Putamen (tissue), 1 donor: ENCODE results near the gene PPP4R4.
"Not testable (repeated sequence)": the region's sequence is repeated elsewhere in the genome, so short reads cannot be mapped to it uniquely, and the experiment has no call there.

Source experiments
- DNase-seq: peaks from one replicate; pipeline ENCODE4 v3.0.0-alpha.2; 2016; ENCODE audit warnings: low spot score

PPP4R4 gene

GRCh38 chr14:94278731-94279130, 104.6 kb downstream of the PPP4R4 start:
- DNase-seq: no peak

DNA sequence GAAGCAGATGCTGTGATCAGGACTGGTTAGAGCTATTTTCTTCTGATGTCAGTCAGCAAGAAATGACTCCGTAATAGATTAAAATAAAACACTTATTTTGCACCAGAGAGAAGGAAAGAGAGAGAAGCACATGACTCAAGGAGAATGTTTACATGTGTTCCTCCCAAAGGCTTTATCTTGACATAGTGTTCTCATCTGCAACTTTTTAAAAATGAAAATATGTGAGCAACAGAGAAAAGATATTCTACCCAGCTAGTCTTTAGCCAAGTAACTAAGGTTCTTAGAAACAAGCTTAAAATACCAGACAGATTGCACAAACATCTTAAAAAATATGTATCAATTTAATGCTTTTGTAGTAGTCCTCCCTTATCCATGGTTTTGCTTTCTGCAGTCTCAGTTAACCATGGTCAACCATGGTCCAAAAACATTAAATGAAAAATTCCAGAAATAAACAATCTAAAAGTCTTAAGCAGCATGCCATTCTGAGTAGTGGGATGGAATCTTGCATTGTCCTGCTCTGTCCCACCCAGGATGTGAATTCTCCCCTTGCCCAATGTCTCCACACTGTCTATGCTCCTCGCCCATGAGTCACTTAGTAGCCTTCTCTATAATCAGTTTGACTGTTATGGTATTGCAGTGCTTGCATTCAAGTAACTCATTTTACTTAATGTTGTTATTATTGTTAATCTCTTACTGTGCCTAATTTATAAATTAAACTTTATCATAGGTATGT, 109.0 kb downstream of the PPP4R4 start:
- DNase-seq: no peak

- DNase-seq: no peak
These were observed 110.1 kb downstream of the PPP4R4 start for GRCh38 chr14:94284221-94284620.

DNA sequence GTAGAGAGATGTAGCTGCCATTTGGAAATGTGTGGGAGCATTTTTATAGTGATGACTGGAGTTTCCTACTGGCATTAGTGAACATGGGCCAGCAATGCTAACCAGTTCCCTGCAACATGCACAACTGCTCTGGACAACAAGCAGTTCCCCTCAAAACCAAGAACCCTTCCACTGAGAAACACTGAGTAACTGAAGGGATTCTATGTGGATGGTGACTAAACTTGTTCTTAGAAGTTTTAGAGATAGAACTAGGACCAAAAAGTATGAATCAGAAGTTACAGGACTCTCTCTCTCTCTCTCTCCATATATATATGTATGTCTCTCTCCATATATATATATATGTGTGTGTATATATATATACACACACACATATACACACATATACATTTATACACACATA, 111.0 kb downstream of the PPP4R4 start:
- DNase-seq: no peak

DNA sequence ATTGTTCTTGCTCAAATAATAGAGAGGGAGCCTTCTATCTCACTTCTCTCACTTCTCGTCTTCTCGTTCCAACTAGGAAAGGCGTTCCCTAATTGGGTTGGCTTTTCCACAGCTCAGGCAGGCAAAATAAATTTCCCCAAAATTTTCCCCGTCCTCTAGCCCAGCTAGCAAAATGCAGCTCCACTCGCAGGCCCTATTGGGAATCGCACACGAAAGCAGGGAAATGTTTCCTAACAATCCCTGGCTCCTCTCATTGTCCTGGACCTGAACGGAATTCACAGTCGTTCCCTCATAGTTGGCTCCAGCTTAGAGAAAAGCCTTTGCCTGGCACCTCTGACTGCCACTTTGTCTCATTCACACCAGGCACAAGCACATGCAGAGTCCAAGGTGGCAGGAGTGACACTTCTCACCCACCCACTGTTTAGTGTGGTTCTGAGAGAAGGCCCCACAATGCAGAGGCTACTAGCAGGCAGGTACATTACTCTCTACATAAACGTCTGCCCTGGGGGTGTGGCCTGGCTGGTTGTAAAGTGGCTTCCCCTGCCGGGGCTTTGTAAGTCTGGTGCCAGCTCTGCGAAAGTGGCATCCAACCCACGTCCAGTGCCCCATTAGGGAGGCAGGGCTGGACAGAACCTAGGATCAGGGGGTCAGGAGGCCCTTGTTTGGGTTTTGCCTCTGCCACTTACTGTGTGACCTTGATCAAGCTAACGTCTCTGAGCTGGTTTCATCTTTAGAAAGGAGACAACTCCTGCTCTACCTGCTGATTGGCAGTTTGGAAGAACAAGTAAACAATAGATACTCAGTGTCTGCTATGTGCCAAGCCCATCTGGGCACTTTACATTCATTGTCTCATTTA, 114.7 kb downstream of the PPP4R4 start:
- no peak for DNase-seq

- no peak for DNase-seq
These were observed 116.1 kb downstream of the PPP4R4 start for GRCh38 chr14:94290197-94290596.

- DNase-seq: no peak
These were observed 117.2 kb downstream of the PPP4R4 start for GRCh38 chr14:94291159-94291905.

DNA sequence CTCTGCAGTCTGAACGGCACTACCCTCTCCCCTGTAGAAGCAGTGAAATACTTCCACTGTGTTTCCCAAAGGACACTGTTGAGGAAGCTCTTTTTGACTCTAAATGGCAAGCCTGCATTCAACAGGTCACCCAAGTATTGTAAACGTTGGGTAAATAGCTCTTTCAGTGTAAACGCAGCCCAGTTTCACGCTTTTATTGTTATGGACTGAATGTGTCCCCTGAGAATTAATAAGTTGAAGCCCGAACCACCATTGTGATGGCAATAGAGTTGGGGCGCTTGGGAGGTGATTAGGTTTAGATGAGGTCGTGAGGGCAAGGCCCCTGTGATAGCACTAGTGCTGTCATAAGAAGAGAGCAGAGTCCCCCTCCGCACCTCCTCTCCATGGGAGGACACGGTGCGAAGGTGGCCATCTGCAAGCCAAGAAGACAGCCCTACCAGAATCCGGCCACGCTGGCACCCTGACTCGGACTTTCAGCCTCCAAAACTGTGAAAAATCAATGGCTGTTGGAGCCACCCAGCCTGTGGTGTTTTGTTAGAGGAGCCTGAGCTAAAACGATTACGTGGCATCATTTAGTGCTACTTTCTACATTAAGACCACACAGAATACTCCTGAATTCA, 117.9 kb downstream of the PPP4R4 start:
- no peak for DNase-seq

DNA sequence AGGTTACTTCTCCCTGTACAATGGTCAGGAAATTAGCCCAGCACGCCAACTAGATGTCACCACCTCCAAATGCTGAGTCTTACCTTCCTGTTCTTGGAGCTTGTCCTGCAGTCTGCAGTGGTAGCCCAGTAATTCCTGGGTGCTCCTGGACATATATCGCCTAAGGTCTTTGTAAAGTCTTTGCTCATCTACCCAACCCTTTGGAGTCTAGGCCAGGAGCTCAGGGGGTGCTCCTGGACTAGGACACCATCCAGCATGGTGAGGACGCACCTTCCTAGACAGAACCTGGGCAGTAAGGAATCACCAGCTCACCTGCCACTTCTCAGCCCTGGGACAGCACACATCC, 118.4 kb downstream of the PPP4R4 start:
- no peak for DNase-seq

DNA sequence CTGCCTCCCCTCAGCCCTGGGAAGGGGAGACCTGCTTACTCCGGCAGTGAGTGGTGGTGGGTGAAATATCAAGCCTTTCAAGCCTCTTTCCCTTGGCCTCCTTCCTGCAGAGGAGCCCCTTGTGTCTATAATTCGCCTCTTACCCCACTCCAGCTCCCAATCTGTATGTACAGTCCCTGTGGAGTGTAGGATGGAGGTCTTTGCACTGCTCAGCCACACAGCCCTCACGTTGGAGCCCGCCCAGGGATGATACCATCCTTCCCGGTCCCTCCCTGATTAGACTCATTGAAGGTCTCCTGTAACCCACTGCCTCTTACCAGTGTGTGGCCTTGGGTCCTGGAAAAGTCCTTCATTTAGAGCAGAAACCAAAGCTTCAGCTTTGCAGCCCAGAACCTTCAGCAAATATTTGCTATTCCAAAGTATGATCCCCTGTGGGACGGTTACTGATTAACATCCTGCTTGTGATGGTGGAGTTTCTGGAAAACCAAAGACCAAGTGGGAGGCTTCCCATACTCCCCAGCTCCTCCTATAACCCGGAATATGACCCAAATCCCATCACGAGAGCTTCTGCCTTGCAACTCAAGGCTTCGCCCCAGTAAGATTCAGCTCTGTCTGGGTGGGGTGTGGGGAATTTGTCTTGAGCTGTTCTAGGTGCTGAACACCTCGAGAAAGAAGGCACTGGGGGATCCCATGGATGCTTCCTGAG, 118.9 kb downstream of the PPP4R4 start, which contains the start of gene SERPINA10:
SERPINA10 (minus strand) TSS at position 397 of the 706 bp plus-strand sequence. CDS start 2,675 bp downstream, outside the sequence.
- DNase-seq: no peak

GRCh38 chr14:94293578-94293924, 119.4 kb downstream of the PPP4R4 start:
- no peak for DNase-seq

DNA sequence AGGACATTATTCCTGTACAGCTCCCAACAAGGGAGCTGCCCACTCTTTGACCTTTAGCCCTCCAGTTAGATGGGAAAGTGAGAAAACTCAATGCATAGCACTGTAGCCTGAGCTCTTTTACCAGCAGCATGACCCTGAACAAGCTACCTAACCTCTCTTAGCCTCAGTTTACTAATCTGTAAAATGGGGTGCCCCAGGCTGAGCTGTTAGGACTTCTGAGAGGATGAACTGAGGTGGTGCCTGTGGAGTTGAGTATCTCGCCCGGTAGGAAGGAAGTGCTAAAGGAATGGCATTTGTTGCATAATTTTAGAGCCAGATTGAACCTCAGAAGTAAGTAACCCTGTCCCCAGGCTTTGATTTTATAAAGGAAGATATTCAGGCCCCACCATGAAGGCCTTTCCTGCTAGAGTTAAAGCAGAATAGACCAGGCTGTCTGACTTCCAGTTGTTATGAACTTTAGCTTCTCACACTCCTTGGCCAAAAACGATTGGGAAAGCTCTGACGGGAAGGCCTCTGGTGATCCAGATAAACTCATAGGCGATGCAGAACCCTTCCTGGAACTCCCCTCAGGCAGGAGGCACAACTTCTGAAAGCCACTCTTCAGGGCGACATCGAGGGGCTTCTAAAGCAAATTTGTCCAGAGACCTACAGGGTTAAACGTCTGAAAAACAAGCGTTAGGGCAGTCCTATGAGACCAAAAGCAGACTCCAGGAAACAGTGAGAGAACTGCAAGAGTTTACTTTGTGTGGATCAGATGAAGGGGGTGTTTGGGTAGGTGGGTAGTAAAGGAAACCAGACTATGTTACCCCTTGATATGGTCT, 121.4 kb downstream of the PPP4R4 start:
- no peak for DNase-seq

GRCh38 chr14:94296181-94296545, 122.0 kb downstream of the PPP4R4 start:
- DNase-seq: not testable (repeated sequence)

GRCh38 chr14:94298130-94298529, 124.0 kb downstream of the PPP4R4 start:
- DNase-seq: no peak

DNA sequence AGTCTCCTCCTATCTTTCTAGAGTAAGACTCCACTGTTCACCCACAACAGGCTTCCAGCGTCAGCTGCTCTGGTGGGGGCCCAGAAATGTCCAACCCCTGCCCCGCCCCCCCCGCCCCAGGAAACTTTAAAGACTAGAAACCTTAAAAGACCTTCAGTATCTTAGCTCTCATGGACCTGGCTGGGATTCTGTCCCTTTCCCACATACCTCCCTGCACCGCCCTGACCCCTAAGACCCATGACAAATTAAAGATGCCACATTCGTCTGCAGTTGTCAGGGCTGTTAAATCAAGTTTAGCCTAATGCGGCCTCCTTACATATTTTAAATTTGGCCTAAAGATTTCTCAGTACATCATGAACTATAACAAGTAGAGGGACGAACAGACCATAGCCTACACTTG, 129.0 kb downstream of the PPP4R4 start:
- no peak for DNase-seq

- no peak for DNase-seq
These were observed 130.1 kb downstream of the PPP4R4 start for GRCh38 chr14:94304243-94304642.

DNA sequence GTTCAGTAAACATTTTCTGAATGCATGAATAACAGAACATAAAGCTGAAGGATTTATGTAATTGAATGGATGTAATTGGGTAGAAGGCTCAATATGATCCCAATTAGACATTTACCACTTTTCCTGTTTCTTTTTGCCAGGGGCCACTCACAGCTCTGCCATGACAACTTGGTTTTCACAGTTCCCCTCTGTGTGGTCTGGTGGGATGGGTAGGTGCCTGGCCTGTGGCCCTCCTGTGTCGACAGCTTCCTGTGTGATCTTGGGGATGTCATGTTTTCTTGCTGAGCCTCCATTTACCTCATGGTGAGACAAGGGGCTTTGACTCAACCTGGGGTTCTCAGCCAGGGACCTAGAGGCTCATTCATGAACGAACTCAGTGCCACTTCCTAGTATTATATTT, 131.5 kb downstream of the PPP4R4 start:
- no peak for DNase-seq

DNA sequence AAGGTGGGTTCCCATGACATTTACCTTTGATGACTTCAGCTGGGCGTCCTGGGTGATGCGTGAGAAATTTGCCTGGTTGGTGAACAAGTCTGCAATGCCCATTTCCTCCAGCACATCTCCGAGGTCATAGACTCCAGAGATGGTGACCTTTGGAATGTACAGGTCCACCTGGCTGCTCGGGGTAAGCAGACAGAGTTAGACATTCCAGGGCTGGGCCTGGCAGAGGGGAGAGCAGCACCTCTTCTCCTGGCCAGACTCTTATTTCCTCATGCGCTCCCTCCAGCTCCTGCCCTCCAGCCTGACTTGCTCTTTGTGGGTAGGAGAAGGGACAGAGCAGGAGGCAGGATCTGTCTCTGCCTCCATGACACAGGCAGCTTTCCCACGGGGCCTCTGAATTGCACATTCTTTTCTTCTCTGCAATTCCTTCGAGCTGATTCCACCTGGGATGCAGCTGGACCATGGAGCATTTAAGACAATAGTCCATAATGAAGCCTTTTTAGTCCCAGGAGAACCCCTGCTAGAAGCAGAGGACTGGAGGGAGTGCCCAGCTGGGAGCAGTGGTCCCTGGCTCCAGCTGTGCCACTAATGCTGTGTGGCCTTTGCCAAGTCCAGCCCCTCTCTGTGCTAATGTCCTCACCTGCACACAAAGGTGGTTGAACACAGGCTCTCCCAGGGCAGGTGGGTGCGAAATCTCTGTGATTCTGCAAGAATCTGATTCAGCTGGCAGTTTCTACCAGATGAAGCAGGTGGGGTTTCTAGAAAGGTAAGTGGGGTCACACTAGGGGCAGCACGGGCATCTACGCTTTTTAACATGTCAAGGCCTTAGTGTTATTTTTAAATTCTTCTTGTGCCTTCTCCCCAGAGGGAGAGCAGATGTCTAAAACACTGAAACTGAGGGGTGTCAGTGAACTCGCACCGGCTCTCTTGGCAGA, 132.2 kb downstream of the PPP4R4 start:
- DNase-seq: no peak

DNA sequence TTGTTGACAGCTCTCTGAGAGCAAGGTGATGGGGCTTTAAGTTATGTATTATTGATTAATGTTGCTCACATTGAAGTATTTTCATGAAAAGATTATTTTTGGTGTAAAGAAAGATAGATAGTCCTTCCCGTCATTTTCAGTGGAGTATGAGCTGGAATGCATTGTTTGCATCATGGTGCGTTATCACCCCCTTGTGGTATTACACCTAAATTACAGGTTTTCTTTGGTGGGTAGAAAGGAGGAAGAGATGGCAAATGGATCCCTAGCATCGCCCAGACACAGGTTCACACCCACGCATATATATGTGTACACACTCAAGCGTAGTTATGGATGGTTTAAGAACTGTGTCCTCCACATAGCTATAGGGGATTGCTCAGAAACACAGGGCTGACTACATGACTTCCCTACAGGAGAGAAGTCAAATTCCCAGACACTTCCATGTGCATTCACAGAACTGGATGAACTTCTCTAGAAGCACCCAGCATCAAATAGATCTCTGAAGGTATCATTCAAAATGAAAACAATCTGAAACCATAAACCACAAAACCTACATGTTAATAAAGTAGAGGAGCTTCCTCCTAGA, 133.4 kb downstream of the PPP4R4 start:
- DNase-seq: no peak
